GM19468 (cell line): ENCODE measurements around the gene LAMC2.
A peak's percentile ranks its signal among the peaks of the same experiment; 100 is the strongest.

ENCODE experiments used
- ATAC-seq: cut with Tn5 transposase; IDR thresholded peaks from one replicate; pipeline ENCODE4 v1.9.1; 2021; ENCODE audit warnings: mild to moderate bottlenecking, moderate library complexity, moderate number of reproducible peaks; ENCODE audit not compliant: unreplicated experiment; ENCODE audit errors: extremely low read depth

The LAMC2 gene

DNA sequence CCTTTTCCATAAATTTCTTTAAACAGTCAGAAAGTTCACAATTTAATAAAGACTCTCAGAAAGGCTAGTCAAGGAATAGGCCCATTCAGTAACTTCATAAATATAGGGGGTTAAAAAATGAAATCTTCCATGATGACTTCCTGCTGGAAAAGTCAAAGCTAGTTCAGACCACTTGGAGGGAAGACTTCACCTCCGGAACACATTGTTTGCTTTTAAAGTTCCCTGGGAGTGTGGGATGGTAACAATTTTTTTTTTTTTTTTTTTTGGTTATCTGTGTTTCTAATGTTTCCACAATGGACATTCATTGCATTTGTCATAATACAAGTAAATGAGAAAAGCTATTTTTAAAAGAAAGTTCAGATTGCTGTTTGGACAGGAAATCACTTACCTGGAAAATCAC lies 18.4 kb upstream of the LAMC2 start:
- no peak for ATAC-seq

DNA sequence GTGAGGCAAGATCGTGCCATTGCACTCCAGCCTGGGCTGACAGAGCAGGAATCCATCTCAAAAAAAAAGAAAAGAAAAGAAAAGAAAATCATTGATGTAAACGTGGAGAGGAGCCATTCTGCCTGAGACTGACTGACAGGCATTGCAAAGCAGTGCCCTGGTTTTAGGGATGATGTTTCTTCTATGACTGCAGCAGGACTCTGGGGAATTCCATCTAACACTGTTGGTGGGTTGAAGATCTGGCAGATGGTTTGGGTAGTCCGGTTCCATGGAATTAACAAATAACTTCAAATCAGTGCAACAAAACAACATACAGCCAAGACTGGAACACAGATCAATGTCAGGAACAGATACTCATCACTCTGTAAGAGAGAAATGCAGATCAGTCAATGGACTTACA lies 17.8 kb upstream of the LAMC2 start:
- no peak for ATAC-seq

DNA sequence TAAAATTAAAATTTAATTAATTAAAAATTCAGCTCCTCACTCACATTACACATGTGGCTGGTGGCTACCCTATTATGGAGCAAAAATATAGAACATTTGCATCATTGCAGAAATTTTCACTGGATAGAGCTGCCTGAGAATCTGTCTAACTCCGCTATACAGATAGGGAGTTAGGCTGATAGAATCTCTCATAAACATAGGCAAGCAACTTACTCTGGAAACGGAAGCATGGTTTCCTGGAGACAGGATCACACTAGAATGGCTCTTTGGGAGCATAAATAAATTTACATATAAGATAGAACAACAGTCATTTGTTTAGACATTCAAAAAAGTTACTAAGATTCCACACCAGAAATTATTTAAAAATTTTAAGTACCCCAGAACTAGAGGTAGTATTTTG lies 12.2 kb upstream of the LAMC2 start:
- no peak for ATAC-seq

DNA sequence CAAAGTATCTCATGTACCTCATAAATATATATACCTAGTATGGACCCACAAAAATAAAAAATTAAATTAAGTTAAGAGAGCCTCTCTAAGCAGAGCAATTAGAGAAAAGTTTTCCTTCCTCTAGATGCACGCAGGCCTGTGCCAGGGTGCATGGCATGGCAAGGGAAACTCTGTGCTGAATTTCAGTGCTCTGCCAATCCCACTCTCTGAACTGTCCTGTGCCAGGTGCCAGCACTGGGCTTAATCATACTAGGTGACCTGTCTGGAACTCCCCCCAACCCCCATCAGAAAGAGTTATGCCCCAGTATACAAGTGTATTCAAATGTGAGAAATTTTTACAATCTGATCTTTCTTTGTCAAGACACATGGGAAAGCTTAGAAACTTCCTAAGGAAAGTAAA lies 10.4 kb upstream of the LAMC2 start:
- no peak for ATAC-seq

DNA sequence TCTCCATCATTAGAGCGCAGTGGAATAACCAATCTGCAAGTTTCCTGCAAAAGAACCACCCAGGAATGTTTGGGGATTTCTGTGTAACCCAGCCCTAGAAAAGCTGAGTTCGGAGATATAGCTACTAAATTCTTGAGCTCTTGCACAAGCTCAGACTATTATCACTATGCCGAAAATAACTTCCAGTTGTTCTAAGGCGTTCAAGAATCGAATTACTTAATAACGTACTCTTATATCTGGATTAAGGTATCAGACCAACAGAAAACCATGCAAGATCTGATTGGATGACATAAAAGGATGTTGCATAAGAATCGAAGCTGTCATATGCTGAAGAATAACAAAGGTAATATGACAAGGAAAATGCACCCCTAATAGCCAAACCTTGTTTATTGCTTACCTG lies 7.5 kb upstream of the LAMC2 start:
- no peak for ATAC-seq

DNA sequence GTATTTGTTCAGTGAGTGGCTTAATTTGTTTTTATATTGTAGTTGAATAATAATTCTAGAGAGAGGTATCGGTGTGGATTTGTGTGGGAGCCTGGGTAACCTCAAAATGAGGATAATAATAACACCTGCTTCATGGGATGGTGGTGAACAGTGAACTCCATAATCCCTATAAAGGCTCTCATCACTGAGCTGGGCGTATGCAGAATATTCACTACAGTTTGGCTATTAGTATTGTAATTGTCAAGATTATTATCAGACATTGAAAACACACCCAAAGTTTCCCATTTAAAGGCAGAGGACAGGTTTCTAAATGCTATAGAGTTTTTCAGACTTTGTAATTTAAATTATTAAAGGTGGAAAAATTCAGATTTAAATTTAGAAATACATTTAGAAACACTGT lies 7.0 kb upstream of the LAMC2 start:
- ATAC-seq, result no peak

DNA sequence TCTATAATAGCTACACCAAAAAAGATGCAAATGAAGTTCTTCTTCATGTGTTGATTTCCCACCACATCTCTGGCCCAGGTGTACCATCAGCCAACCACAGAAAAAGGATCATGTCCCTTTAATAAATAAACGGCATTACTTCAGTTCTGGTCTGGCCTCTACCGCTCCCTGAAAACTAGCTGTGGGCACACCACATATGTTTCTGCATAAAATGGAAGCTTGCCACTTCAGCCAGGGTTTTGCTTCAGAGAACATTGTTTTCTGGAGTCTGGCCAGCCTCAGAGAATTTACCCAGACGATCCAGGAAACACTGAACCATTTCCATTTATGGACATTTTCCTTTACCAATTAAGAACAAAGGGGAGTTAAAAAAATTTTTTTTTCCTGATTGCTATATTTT lies 5.8 kb upstream of the LAMC2 start:
- peak; percentile 19 for ATAC-seq

DNA sequence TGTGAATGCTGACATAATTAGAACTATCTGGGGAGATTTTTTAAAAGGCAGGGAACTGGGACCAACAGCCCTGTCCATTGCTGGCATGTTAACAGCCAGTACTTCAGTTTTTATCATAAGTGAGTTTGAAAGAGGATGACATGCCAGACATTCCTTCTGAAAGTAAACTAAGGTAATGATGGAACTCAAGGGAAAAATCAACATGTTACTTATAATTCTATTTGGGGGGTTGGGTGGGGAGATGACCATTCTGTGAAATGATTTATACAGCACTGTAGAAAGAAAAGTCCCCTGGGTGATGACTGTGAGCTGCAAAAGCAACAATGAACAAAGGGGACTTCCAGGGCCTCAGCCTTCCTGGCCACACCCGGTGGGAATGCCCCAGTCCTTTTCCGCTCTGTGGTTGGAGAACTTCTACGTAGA lies 5.4 kb upstream of the LAMC2 start:
- no peak for ATAC-seq

DNA sequence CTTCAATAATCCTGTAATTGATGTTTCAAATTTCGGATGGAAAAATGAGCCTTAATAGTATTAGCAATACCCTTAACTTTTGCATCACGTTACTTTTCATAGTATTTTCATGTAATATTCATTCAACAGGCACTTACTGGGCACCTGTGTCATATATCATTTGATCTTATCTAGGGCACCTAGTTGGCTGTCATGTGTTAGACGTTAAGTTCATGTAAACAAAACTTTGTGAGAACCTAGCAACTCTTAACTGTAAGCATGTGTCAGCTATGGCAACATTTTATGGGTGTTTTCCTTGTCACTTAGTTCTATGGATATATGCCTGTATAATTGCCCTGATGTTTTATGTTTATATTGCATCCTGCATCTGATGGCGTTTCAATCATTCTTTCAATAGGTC lies 777 bp downstream of the LAMC2 start:
- no peak for ATAC-seq

DNA sequence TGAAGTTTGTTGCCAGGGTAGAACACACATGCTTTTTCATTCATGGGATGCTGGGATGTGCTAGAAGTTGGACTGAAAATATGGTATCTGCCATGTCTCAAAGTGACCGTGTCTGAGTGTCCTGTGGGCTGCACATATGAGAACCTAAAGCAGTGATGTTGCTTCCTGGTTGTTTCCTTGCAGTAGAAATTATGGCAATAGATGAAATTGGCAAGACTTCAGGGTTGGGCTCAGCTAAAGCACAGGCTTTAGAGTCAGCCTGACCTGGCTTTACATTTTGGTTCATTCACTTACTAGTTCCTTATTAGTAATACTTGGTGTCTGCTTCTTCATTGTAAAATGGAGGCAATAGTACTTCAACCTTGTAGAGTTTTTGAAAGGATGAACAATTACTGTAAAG lies 2.2 kb downstream of the LAMC2 start:
- ATAC-seq, result no peak

DNA sequence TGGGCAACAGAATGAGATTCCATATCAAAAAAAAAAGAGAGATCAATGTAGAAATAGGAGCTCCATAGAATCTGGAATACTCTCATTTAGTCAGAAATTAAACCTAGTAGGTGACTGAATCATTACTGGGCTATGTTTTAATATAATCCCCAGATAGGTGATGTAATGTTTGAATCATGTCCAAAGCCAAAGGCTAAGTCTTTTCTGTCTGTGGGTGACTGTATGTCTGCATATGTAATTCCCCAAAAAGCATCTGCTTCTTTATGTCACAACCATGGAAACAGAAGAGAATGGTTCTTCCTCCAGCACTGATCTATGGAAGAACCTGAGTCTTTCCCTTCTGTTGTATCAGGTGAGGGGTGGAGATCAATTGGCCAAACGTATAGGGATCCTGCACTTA lies 5.8 kb downstream of the LAMC2 start:
- ATAC-seq, result no peak

DNA sequence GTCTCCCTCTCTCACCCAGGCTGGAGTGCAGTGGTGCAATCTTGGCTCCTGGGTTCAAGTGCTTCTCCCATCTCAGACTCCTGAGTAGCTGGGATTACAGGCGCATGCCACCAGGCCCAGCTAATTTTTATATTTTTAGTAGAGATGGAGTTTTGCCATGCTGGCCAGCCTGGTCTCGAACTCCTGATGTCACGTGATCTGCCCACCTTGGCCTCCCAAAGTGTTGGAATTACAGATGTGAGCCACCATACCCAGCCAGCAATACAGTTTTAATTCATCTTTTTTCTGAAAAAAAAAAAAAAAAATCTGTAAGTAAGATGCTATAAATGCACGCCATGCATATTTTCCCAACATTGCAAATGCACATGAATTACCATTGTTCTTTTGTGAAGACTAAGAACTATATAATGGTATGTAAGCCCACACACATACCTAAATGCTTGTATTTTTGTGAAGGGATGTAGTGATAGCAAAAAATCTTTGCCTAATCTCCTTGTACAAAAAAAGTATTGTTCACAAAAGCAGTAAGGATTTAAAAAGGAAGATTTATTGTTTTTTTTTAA lies 8.0 kb downstream of the LAMC2 start:
- ATAC-seq, result no peak

DNA sequence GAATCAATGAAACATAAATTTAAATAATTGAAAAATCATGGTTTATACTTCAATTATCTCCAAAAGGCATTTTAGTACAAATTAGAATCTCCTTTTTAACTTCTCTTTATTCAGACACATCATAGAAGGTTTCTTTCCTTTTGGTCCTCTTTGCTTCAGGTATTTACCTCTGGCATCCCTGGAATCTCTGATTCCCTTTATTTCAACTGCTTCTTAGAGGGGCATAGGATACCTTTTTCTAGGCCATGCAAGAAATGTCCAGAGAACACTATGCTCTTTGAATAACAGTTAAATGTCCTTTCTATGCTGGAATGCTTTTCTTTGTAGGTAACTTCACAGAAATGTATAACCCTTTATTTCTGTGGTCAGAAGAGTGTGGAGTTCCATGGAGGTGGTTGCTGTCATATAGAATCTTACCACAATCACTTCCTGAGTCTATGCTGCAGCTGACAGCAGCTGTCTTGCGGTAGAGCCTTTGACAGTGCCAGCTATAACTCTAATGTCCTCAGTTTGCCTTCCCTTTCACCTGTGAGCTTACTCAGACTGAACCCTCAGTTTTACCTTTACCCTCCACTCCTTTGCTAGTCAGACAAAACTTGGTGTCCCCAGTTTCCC lies 8.6 kb downstream of the LAMC2 start:
- ATAC-seq, result peak; percentile 48

DNA sequence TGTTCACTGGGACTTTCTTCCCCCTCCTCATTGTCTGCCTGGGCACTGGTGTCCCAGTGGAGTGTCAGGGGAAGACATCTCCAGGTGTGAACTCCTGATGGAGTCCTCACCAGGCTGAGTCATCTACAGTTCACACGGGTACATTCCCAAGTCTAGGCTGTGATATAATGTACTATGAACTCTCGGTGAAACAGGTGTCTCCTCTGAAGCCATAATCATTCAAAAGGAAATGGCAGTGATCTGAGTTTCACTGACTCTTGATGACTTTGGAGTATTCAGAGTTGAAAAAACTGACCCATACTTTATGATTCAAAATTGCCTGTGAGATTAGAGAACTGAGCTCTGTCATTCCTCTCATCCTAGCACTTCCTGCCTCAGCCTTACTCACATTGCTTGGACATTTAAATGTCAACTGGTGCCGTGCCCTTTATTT lies 9.1 kb downstream of the LAMC2 start:
- peak; percentile 14 for ATAC-seq

DNA sequence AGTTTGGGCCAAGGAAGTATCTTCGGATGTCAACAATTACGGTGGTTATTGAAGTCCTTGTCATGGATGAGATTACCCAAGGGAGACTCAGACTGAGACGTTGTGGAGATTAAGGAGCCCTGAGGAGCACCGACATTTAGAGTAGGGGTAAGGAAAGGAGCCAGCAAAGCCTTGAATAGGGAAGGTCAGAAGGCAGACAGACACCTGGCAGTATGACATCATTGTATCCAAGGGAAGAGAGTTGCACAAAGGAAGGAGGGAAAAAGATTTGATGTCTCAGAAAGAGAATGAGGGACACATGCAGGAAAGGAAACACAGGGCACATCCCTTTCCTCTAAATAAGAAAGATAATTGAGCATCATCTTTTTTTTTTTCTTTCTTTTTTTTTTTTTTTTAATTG lies 11.7 kb downstream of the LAMC2 start:
- no peak for ATAC-seq

DNA sequence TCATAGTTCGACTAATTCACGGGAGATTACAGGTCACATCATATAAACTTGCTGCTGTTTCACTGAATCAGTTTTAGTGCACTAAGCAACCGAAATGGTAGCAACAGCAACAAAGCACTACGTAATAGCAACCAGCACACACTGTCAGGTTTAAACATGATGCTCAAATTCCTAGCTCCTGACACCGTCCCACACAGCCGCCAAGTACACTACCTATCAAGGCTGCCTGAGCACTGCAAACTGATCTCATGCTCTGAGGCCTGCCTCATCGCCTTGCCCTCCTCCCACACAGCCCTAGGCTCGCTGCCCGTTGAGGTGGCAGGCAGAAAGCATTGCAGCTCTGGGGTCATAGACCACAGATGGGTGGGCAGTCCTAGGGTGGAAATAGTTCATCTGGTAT lies 12.4 kb downstream of the LAMC2 start:
- ATAC-seq, result no peak

DNA sequence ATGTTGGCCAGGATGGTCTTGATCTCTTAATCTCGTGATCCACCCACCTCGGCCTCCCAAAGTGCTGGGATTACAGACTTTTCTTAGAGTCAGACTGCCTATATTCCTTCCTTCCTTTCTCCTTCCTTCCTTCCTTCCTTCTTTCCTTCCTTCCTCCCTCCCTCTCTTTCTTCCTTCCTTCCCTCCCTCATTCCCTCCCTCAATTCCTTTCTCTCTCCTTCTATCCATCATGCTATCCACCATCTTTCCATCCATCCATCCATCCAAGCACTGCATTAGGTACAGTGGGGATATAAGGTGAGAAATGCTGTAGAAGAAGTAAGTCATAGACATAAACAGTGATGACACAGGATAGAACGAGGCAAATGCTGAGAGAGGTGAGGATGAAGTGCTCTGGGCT lies 13.2 kb downstream of the LAMC2 start:
- no peak for ATAC-seq

DNA sequence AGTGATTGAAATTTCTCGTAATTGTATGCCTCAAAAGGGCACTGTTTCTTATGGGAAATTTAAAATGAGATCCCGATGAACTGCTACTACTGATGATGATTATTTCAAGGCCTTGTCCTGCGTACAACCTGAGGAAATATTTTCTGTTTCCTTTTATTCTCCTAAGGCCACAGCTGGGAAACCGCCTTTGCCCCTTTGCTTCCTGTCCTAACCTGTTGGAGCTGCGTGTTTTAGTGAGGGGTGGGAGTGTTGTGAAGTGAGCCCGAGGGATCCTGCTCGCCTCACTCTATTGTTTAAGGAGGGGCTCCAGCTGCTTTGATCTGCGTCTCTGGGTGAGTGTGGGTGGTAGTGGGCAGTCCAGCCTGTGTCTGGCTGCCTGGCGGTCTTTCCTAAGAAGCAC lies 14.4 kb downstream of the LAMC2 start:
- no peak for ATAC-seq

DNA sequence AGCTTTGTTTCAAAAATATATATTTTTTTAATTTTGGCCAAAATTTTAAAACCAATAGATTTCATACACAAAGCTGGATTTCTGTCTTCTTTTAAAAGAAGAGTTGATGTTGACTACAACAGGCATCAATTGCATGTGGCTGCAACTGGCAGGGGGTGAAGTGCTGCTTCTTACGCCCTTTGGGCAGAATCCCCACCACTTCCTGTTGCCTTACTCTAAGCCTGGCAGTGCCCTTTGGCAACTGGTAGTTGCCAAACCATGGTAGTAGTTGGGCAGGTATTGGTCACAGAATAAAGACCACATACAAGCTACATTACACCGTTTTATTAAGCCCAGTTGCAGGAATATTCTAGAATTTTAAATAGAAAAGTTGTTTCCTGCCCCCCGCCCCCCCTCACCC lies 17.0 kb downstream of the LAMC2 start:
- ATAC-seq, result no peak

DNA sequence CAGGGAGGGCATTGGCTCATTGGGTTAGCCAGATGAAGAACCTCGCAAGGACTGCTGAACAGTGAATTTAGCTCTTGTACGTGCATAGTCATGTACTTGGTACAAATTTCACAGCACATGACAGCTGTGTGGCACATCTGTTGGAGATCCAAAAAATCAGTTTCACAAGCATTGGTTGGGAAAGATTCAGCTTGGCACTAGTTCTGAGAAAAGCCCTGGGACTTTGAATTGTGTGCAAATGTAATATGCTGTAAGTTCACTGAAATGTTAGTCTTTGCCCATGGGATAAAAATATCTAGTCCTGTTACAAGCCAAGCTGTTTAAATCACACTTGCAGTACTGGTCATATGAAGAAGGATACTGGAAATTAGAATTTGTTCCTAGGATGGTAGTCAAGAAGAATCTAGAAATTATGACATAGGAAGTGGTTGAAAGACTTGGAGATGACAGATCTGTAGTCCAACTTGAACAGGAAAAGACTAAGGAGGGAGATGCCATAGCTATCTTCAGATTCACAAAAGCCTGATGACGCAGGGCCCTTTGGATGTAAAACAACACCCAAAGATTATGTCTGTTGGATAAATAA lies 19.2 kb downstream of the LAMC2 start:
- no peak for ATAC-seq

DNA sequence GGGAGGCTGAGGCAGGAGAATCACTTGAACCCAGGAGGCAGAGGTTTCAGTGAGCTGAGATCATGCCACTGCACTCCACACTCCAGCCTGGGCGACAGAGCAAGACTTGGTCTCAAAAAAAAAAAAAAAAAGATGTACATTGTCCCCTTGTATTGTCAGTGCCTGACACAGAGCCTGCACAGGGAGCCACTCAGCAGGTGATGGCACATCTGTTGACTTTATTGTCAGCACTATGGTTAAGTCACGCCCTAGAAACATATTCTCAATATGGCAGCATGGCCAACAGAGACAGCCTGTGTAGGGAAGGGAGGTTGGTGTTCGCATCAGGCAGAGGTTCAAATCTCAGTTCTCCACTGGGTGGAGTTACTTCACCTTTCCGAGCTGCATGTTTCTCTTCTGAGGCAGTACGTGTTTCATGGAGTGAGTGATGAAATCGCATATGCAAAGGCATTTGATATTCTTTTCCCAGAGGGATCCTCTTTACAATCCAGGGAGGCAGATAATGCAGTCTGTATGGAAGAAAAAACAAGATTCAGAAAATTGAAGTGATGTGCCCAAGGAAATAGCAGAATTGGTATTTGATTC lies 20.6 kb downstream of the LAMC2 start:
- no peak for ATAC-seq
